Measurements from ENCODE around the gene AQP12B.
"Not testable (repeated sequence)": the region's sequence is repeated elsewhere in the genome, so short reads cannot be mapped to it uniquely, and the experiment has no call there.

The AQP12B gene

GRCh38 chr2:240663546-240664190, 19.0 kb downstream of the AQP12B start:
- Mint-ChIP-seq H3K27ac (no peak overlapping the region), H3K4me1 (no peaks in the 10 kb centered on the region), H3K27me3 (peaks cover 30 to 54% of the 10 kb centered on the region in 2 donors), H3K36me3 (no peaks in the 10 kb centered on the region), H3K4me3 (no peak overlapping the region), H3K9me3 (peaks cover 9 to 14% of the 10 kb centered on the region in 2 donors)
- ATAC-seq (replicated peaks) (no peak), DNase-seq (no peak)

DNA sequence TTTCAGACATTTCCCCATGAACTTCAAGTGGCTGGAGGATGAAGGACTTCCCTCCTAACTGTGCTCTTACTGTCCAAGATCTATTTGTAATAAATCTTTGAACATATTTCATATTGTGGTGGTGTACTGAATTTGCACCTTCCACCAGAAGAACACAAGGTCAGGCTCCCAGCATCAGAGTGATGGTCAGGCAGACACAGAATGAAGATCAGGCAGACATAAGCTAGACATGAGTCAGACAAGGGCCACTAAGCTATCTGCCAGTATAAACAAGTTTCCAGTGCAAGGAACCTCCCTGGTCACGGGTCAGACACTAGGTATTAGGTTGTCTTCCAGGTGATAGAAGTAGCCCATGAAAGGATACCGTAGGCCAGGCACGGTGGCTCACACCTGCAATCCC, 20.0 kb downstream of the AQP12B start:
- peaks cover 25 to 51% of the 10 kb centered on the region in 2 donors for H3K27me3 Mint-ChIP-seq
- no peak for DNase-seq

GRCh38 chr2:240659883-240660282, 22.8 kb downstream of the AQP12B start:
- not testable (repeated sequence) for H3K4me1 Mint-ChIP-seq; H3K36me3 Mint-ChIP-seq; H3K9me3 Mint-ChIP-seq; ATAC-seq (replicated peaks); H3K27ac Mint-ChIP-seq; H3K4me3 Mint-ChIP-seq; DNase-seq
- peaks cover 22 to 52% of the 10 kb centered on the region in 2 donors for H3K27me3 Mint-ChIP-seq

More for the DNA sequence above, 20.0 kb downstream of the AQP12B start:
- ATAC-seq (replicated peaks), result no peak
- Mint-ChIP-seq H3K4me3 (no peak overlapping the region), H3K36me3 (no peaks in the 10 kb centered on the region), H3K27ac (no peak overlapping the region), H3K4me1 (no peaks in the 10 kb centered on the region), H3K9me3 (peaks cover 9 to 14% of the 10 kb centered on the region in 2 donors)

DNA sequence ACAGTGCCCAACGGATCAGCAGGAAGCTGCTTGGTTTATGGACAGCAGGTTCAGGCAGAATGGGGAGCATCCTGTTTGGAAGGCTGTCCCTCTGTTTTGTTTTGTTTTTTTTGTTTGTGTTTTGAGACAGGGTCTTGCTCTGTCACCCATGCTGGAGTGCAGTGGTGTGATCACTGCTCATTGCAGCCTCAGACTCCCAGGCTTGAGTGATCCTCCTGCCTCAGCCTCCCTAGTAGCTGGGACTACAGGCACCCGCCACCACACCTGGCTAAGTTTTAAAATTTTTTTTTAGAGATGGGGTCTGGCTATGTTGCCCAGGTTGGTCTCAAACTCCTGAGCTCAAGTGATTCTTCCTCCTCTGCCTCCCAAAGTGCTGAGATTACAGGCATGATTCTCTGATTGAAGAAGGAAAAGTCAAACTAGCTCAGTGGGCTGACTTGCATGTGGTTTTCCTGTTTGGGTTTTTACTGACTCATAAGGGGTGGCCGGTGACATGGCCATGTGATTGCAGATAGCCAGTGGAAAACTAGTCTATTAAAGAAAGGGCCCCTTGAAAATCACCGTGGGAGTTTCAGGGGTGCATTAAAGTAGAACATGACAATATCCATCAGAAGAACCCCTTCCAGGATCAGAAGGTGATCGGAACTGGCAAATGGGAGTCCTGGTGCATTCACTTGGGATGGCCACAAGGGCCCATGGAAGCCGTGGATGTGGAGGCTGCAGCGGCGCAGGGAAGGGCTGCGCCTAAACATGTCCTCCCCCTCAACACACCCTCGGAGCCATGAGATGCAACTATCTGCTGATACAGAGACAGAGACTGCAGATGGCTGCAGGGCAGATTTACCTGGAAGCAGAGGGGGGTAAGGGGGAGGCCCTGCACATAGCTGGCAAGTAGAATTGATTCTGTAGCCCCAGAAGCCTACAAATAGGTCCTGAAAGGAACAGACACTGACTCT, 26.5 kb downstream of the AQP12B start:
- H3K27me3 Mint-ChIP-seq, result peaks cover 34 to 62% of the 10 kb centered on the region in 2 donors
- DNase-seq, result no peak
- no peak overlapping the region for H3K27ac Mint-ChIP-seq
- peaks cover 0 to 2% of the 10 kb centered on the region in 2 donors for H3K9me3 Mint-ChIP-seq
- ATAC-seq (replicated peaks), result peak; percentile 76 to 94
- H3K4me1 Mint-ChIP-seq, result peaks cover 3 to 7% of the 10 kb centered on the region in 2 donors
- no peaks in the 10 kb centered on the region for H3K36me3 Mint-ChIP-seq
- no peak overlapping the region for H3K4me3 Mint-ChIP-seq

GRCh38 chr2:240651185-240651584, 31.5 kb downstream of the AQP12B start:
- H3K27me3 Mint-ChIP-seq, result peaks cover 55 to 72% of the 10 kb centered on the region in 2 donors
- peaks cover 2 to 5% of the 10 kb centered on the region in 2 donors for H3K4me1 Mint-ChIP-seq
- no peak for ATAC-seq (replicated peaks)
- no peak for DNase-seq
- H3K4me3 Mint-ChIP-seq, result no peak overlapping the region
- H3K9me3 Mint-ChIP-seq, result no peaks in the 10 kb centered on the region
- no peaks in the 10 kb centered on the region for H3K36me3 Mint-ChIP-seq
- H3K27ac Mint-ChIP-seq, result no peak overlapping the region

DNA sequence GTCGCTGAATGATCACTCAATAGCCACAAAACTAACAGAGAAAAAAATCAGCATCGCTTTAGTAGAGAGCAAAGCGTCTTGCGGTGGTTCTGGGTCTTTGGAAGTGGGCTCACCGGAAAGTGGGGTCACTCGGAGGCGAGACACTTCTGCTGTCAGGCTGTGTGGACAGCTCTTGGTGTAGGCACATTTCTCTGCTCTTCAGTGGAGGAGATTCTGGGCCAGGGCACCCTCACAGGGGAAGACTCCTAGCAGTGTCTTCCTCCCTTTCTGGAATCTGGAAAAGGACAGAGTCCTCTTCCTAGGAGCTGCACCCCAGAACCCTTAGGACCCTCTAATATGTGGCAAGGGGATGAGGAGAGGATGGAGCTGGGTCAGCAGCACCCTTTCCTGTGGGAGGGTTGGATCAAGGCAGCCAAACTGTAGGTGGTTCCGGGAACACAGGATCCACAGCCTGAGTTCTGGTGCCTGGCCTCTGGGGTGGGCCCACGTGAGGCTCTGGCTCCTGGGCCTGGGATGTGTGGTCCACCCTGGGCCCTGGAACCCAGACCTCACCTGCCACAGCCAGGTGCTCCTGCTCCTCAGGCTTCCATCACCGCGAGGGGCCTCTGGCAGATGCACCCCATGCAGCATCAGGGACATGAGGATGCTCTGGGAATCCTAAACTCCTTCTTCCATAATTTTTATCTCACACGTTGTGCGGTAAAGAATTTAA, 32.3 kb downstream of the AQP12B start:
- peaks cover 0 to 5% of the 10 kb centered on the region in 2 donors for H3K4me1 Mint-ChIP-seq
- peaks cover 55 to 76% of the 10 kb centered on the region in 2 donors for H3K27me3 Mint-ChIP-seq
- DNase-seq (no peak), ATAC-seq (replicated peaks) (no peak)
- H3K36me3 Mint-ChIP-seq, result no peaks in the 10 kb centered on the region
- H3K4me3 Mint-ChIP-seq, result no peak overlapping the region
- no peaks in the 10 kb centered on the region for H3K9me3 Mint-ChIP-seq
- no peak overlapping the region for H3K27ac Mint-ChIP-seq

GRCh38 chr2:240649331-240649730, 33.4 kb downstream of the AQP12B start:
- no peak overlapping the region for H3K27ac Mint-ChIP-seq
- H3K27me3 Mint-ChIP-seq, result peaks cover 51 to 72% of the 10 kb centered on the region in 2 donors
- DNase-seq (no peak), ATAC-seq (replicated peaks) (no peak)
- H3K36me3 Mint-ChIP-seq, result no peaks in the 10 kb centered on the region
- no peak overlapping the region for H3K4me3 Mint-ChIP-seq
- H3K4me1 Mint-ChIP-seq, result peaks cover 0 to 5% of the 10 kb centered on the region in 2 donors
- no peaks in the 10 kb centered on the region for H3K9me3 Mint-ChIP-seq

GRCh38 chr2:240648650-240649275, 33.9 kb downstream of the AQP12B start:
- H3K9me3 Mint-ChIP-seq, result no peaks in the 10 kb centered on the region
- DNase-seq, result no peak

GRCh38 chr2:240648155-240648649, 34.5 kb downstream of the AQP12B start:
- peaks cover 48 to 73% of the 10 kb centered on the region in 2 donors for H3K27me3 Mint-ChIP-seq
- no peak overlapping the region for H3K4me3 Mint-ChIP-seq
- DNase-seq, result no peak
- H3K9me3 Mint-ChIP-seq, result no peaks in the 10 kb centered on the region
- H3K4me1 Mint-ChIP-seq, result peaks cover 0 to 5% of the 10 kb centered on the region in 2 donors
- ATAC-seq (replicated peaks), result no peak
- no peak overlapping the region for H3K27ac Mint-ChIP-seq
- H3K36me3 Mint-ChIP-seq, result no peaks in the 10 kb centered on the region

More at GRCh38 chr2:240648650-240649275, 33.9 kb downstream of the AQP12B start:
- no peak for ATAC-seq (replicated peaks)
- Mint-ChIP-seq H3K36me3 (no peaks in the 10 kb centered on the region), H3K4me3 (no peak overlapping the region), H3K4me1 (peaks cover 0 to 5% of the 10 kb centered on the region in 2 donors), H3K27me3 (peaks cover 53 to 75% of the 10 kb centered on the region in 2 donors), H3K27ac (no peak overlapping the region)

DNA sequence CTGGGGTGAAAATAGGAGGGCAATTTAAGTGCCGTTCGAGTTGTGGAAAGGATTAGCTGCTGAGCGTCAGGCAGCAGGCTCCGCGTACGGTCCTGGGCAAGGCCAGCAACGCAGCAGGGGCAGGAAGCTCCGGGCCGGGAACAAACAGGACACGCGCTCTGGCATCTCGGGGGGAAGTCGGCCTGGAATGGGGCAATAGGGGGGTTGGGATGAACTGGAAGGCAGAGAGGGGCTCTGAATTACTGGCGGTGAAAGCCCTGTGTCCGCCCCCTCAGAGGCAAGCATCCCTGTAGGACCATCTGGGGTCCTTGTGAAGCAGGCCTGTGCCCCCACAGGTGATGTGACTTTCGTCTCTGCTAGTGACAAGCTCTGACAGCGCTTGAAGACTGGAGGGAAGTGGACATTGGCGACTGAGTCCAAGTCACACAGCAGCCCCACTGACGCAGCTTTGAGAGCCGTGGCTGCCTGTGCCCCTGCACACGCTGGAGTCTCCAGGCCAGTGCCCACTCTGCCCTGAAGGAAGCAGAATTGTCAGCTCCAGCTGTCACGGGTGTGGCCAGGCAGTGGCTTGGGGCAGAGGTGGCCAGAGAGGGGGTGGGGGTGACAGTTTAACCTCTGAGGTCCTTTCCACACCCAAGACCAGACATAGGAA, 35.1 kb downstream of the AQP12B start:
- Mint-ChIP-seq H3K27ac (no peak overlapping the region), H3K9me3 (no peaks in the 10 kb centered on the region), H3K4me1 (peaks cover 0 to 5% of the 10 kb centered on the region in 2 donors), H3K27me3 (peaks cover 45 to 71% of the 10 kb centered on the region in 2 donors), H3K4me3 (no peak overlapping the region), H3K36me3 (no peaks in the 10 kb centered on the region)
- no peak for DNase-seq
- ATAC-seq (replicated peaks), result no peak

- H3K4me3 Mint-ChIP-seq, result no peak overlapping the region
- no peaks in the 10 kb centered on the region for H3K36me3 Mint-ChIP-seq
- H3K27me3 Mint-ChIP-seq, result peaks cover 42 to 67% of the 10 kb centered on the region in 2 donors
- no peaks in the 10 kb centered on the region for H3K9me3 Mint-ChIP-seq
- no peak for DNase-seq
- no peak for ATAC-seq (replicated peaks)
- H3K4me1 Mint-ChIP-seq, result peaks cover 0 to 5% of the 10 kb centered on the region in 2 donors
- H3K27ac Mint-ChIP-seq, result no peak overlapping the region
These were observed 35.7 kb downstream of the AQP12B start for GRCh38 chr2:240646900-240647502.

GRCh38 chr2:240646176-240646899, 36.3 kb downstream of the AQP12B start:
- no peak overlapping the region for H3K27ac Mint-ChIP-seq

More at GRCh38 chr2:240646176-240646899, 36.3 kb downstream of the AQP12B start:
- Mint-ChIP-seq H3K36me3 (no peaks in the 10 kb centered on the region), H3K4me1 (peaks cover 0 to 5% of the 10 kb centered on the region in 2 donors), H3K27me3 (peaks cover 42 to 61% of the 10 kb centered on the region in 2 donors), H3K4me3 (no peak overlapping the region), H3K9me3 (no peaks in the 10 kb centered on the region)
- no peak for DNase-seq
- no peak for ATAC-seq (replicated peaks)
